ENCODE results near the gene FBXO48. TPM values are rescaled to one million over a fixed set of nuclear protein-coding genes. Genes with fewer than 3 reads are reported as not detected.

The FBXO48 gene
- total RNA-seq, 3 donors from 2014 or later, result 0.98 to 1.6 (median 1.1) TPM

GRCh38 chr2:68482296-68482820, 15.3 kb upstream of the FBXO48 start:
- no peak for DNase-seq (ENCODE audit: low spot score in 2 of 2)
- intact Hi-C loops (cut with DNase I; ENCODE audit: low total_unique reads), result no loop called here
- H3K27ac ChIP-seq, result no peak overlapping the region
- no peaks in the 10 kb centered on the region for H3K36me3 ChIP-seq
- H3K4me1 ChIP-seq, result no peaks in the 10 kb centered on the region
- no peak overlapping the region for H3K4me3 ChIP-seq
- TF ChIP-seq POLR2A (IDR thresholded peaks at IDR 0.05), result no peak
- no peak for TF ChIP-seq POLR2AphosphoS5 (IDR thresholded peaks at IDR 0.05)
- no peak for TF ChIP-seq CTCF (IDR thresholded peaks at IDR 0.05)
- H3K27me3 ChIP-seq, result no peaks in the 10 kb centered on the region
- no peaks in the 10 kb centered on the region for H3K9me3 ChIP-seq

GRCh38 chr2:68478688-68479087, 11.6 kb upstream of the FBXO48 start:
- Histone ChIP-seq H3K4me1 (no peaks in the 10 kb centered on the region), H3K36me3 (no peaks in the 10 kb centered on the region), H3K4me3 (no peak overlapping the region), H3K27ac (no peak overlapping the region), H3K27me3 (no peaks in the 10 kb centered on the region), H3K9me3 (no peaks in the 10 kb centered on the region)
- intact Hi-C loops (cut with DNase I; ENCODE audit: low total_unique reads), result no loop called here
- no peak for DNase-seq (ENCODE audit: low spot score in 2 of 2)
- no peak for TF ChIP-seq POLR2A (IDR thresholded peaks at IDR 0.05)

- no peak for DNase-seq (ENCODE audit: low spot score in 2 of 2)
- Histone ChIP-seq H3K36me3 (no peaks in the 10 kb centered on the region), H3K4me3 (no peak overlapping the region), H3K27ac (no peak overlapping the region), H3K9me3 (no peaks in the 10 kb centered on the region), H3K4me1 (no peaks in the 10 kb centered on the region), H3K27me3 (no peaks in the 10 kb centered on the region)
- no peak for TF ChIP-seq CTCF (IDR thresholded peaks at IDR 0.05)
- no peak for TF ChIP-seq POLR2A (IDR thresholded peaks at IDR 0.05)
- TF ChIP-seq POLR2AphosphoS5 (IDR thresholded peaks at IDR 0.05), result no peak
- intact Hi-C loops (cut with DNase I; ENCODE audit: low total_unique reads), result no loop called here
Observed at GRCh38 chr2:68476454-68476853, 9.4 kb upstream of the FBXO48 start.

GRCh38 chr2:68475576-68475975, 8.5 kb upstream of the FBXO48 start:
- H3K27me3 ChIP-seq, result no peaks in the 10 kb centered on the region
- intact Hi-C loops (cut with DNase I; ENCODE audit: low total_unique reads), result no loop called here
- no peaks in the 10 kb centered on the region for H3K36me3 ChIP-seq
- no peaks in the 10 kb centered on the region for H3K9me3 ChIP-seq
- TF ChIP-seq POLR2AphosphoS5 (IDR thresholded peaks at IDR 0.05), result no peak
- TF ChIP-seq POLR2A (IDR thresholded peaks at IDR 0.05), result no peak
- no peak for TF ChIP-seq CTCF (IDR thresholded peaks at IDR 0.05)
- DNase-seq (ENCODE audit: low spot score in 2 of 2), result no peak
- H3K4me1 ChIP-seq, result no peaks in the 10 kb centered on the region
- no peak overlapping the region for H3K27ac ChIP-seq
- no peak overlapping the region for H3K4me3 ChIP-seq

GRCh38 chr2:68475110-68475509, 8.0 kb upstream of the FBXO48 start:
- Histone ChIP-seq H3K4me1 (no peaks in the 10 kb centered on the region), H3K27me3 (no peaks in the 10 kb centered on the region), H3K4me3 (no peak overlapping the region), H3K36me3 (no peaks in the 10 kb centered on the region), H3K27ac (no peak overlapping the region), H3K9me3 (no peaks in the 10 kb centered on the region)
- TF ChIP-seq POLR2A (IDR thresholded peaks at IDR 0.05) (no peak), POLR2AphosphoS5 (IDR thresholded peaks at IDR 0.05) (no peak)
- no peak for DNase-seq (ENCODE audit: low spot score in 2 of 2)
- intact Hi-C loops (cut with DNase I; ENCODE audit: low total_unique reads), result no loop called here

- H3K4me1 ChIP-seq, result no peaks in the 10 kb centered on the region
- no peaks in the 10 kb centered on the region for H3K9me3 ChIP-seq
- H3K27me3 ChIP-seq, result no peaks in the 10 kb centered on the region
- H3K27ac ChIP-seq, result no peak overlapping the region
- no peaks in the 10 kb centered on the region for H3K36me3 ChIP-seq
- intact Hi-C loops (cut with DNase I; ENCODE audit: low total_unique reads), result loop anchor here (5.0 kb wide), 1 partner anchor 239 kb away; no protein-coding TSS in a partner anchor
- TF ChIP-seq POLR2A (IDR thresholded peaks at IDR 0.05), result no peak
- no peak for TF ChIP-seq CTCF (IDR thresholded peaks at IDR 0.05)
- TF ChIP-seq POLR2AphosphoS5 (IDR thresholded peaks at IDR 0.05), result no peak
- H3K4me3 ChIP-seq, result no peak overlapping the region
- DNase-seq (ENCODE audit: low spot score in 2 of 2), result no peak
Observed at GRCh38 chr2:68472796-68473414, 5.8 kb upstream of the FBXO48 start.
